Hippocampal formation (tissue), 2 donors: Measurements from ENCODE around the gene MKRN1.
"Not testable (repeated sequence)": the region's sequence is repeated elsewhere in the genome, so short reads cannot be mapped to it uniquely, and the experiment has no call there.

Source experiments
- DNase-seq, 2 donors: peaks; one replicate each; lab custom pipeline; 2025; lab: John Stamatoyannopoulos, UW

MKRN1 gene

DNA sequence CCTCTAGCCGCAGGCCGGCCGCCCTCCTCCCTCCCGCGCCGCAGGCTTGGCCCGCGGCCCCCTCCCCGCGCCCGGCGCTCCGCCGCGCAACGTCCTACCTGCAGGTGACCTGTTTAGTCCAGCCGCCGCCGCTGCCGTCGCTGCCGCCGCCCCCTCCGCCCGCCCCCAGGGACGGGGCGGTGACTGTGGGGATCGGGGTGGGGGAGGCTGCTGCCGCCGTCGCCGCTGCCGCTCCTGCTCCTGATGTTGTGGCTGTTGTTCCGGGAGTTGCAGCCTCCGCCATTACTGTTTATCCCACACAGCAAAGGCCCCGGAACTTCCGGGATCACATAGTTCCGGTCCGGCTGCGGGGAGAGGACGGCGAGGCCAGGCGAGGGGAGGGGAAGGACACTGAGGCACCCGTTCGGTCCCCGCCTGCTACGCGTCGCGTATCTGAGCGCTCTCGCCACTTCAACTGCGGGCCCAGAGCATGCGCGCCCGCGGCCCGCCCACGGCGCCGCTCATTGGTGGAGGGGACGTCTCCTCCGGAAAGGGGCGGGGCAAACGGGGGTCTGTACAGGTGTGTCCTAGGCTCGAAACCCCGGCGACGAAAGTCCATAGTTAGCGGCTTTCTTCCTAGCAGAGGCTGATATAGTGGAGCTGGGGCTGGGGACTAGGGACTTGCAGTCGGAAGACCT, at the start of gene MKRN1:
TSS of gene MKRN1 (minus strand) at position 444 of the 677 bp plus-strand sequence. CDS start at position 283, 161 bp downstream.
- DNase-seq: peak; percentile 91 to 95

GRCh38 chr7:140526787-140527664, 47.7 kb upstream of the MKRN1 start:
- no peak for DNase-seq

- no peak for DNase-seq
These were observed 46.9 kb upstream of the MKRN1 start for GRCh38 chr7:140526214-140526613.

DNA sequence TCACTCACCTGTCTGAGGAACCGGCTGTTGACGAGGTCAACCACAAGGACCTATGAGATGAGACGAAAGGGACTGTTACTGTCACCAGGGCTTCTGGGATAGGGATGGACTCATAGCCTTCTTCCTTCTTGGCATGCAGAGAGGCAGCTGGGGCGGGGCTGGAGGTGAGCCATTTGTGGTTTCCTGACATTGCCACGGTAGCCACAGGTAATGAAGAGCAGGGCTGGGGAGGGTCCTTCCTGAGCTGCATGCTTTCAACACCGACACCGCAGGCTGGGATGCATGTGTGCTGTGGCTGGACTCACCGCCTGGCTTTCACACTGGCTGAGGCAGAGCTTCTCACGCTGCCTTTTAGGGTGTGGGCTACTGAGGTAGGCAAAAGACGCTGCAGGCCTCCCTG, 46.4 kb upstream of the MKRN1 start:
- no peak for DNase-seq

GRCh38 chr7:140521421-140521820, 42.1 kb upstream of the MKRN1 start:
- DNase-seq: no peak

DNA sequence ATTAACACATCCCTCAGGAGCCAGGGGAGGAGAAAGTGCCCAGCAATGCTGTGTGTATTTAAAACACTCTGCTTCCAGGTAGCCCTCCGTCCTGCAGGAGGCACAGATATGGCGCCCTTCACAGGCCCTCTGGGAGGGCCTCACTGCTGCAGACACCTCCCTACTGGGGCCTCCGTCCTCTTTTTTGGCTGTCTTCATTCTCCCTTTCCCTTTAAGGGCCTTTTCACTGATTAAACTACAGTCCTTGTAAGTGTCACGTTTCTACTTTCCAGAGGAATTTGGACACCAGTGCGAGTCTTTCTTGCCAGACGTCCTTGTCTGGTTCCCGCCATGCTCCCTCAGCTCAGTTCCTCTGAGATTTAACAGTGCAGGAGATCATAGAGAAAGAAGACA, 39.7 kb upstream of the MKRN1 start:
- DNase-seq: no peak

DNA sequence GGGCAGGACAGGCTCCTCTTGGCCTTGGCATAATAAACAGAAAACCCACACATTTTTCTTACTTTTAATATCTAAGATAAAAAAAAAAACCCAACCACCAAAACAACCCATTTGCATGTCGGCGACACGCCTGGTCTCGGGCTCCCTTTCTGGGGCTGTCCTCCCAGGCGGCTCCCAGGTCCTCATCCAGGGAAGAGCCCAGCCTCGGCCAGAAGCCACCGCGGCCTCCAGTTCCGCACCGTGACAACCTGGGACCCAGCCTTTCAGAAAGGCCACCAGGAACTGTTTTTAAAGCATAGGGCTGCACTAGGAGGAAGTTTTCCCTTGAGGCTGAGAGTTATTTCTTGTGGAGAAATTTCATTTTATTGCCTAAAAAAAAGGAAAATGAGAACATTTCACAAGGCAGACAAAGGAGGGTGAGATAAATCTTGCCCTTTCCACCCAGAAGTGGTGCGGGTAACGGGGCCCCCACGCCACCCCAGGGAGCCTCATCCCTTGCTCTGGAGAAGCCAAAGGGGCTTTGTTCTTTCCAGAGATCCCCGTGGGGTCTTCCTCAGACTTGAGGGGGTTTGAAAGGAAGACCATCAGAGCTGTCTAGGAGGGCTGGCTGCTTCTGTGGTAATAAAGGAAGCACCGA, 39.2 kb upstream of the MKRN1 start:
- DNase-seq: no peak

GRCh38 chr7:140517546-140518369, 38.5 kb upstream of the MKRN1 start:
- DNase-seq: peak; percentile 76 to 89

- DNase-seq: no peak
These were observed 33.2 kb upstream of the MKRN1 start for GRCh38 chr7:140512317-140513000.

- no peak for DNase-seq
These were observed 30.5 kb upstream of the MKRN1 start for GRCh38 chr7:140509789-140510188.

- DNase-seq: not testable (repeated sequence)
These were observed 28.3 kb upstream of the MKRN1 start for GRCh38 chr7:140507556-140507955.

GRCh38 chr7:140506788-140507464, 27.6 kb upstream of the MKRN1 start:
- no peak for DNase-seq

DNA sequence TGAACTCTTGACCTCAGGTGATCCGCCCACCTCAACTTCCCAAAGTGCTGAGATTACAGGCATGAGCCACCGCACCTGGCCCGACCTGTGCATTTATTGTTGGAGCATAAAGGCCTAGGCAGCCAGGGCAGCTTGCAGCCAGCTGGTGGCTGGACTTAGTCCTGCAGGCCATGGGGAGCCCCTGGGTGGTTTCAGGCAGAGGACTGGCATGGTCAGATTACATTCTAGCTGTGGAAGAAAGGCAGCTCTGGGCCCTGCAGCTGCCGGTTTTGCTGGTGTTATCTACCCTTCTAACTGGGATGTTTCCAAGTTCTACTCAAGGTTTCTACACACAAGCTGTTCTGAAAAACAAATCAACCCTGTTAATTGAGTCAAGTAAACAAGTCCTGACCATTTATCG, 22.7 kb upstream of the MKRN1 start:
- DNase-seq: no peak

GRCh38 chr7:140497807-140498206, 18.5 kb upstream of the MKRN1 start:
- not testable (repeated sequence) for DNase-seq

GRCh38 chr7:140497241-140497769, 18.0 kb upstream of the MKRN1 start:
- no peak for DNase-seq

GRCh38 chr7:140495514-140496097, 16.3 kb upstream of the MKRN1 start:
- DNase-seq: no peak

- DNase-seq: no peak
These were observed 15.6 kb upstream of the MKRN1 start for GRCh38 chr7:140494867-140495266.

DNA sequence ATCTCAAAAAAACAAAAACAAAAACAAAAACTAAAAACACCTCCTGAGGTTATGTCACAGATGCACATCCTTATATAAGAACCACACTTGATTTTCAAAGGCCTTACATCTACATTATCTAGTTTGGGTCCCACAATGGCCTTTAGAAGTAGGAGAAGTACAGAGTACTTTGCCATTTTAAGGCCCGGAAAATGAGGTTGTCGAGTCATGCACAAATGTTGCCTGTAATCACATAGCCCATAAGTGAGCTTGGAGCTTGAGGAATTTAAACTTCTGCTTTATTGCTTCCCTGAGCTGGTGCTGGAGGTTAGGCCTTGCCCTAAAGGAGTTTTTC, 9.7 kb upstream of the MKRN1 start:
- no peak for DNase-seq

DNA sequence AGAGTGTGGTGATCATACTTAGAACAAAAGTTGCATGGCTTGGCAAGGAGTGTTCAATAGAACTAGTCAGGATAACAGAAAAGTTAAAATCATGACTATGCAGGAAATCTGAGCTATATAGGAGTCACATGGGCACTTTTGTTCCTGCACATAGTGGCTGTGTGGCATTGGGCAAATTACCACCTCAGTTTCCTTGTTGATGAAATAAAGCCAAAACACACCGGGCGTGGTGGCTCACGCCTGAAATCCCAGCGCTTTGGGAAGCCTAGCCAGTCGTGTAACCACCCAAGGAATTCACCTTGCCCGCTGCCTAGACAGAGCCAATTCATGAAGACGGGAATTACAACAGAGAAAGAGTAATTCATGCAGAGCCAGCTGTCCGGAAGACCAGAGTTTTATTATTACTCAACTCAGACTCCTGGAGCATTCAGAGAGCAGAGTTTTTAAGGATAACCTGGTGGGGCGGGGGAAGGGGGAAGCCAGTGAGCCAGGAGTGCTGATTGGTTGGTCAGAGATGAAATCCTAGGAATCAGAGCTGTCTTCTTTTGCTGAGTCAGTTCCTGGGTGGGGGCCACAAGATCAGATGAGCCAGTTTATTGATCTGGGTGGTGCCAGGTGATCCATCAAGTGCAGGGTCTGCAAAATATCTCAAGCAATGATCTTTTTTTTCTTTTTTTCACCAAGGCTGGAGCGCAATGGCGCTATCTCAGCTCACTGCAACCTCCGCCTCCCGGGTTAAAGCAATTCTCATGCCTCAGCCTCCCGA, 6.4 kb upstream of the MKRN1 start:
- DNase-seq: no peak
